HepG2 (cell line): ENCODE measurements around the gene SRD5A1. TPM values are rescaled to one million over a fixed set of nuclear protein-coding genes. Genes with fewer than 3 reads are reported as not detected.
A peak's percentile ranks its signal among the peaks of the same experiment; 100 is the strongest.

Source experiments
- DMAP1 ChIP-seq: IDR thresholded peaks from 2 replicates; pipeline ENCODE4 v1.6.1; 2016
- FOXA3 ChIP-seq: IDR thresholded peaks from 2 replicates; pipeline ENCODE4 v1.6.1; 2016; ENCODE audit warnings: missing genetic modification reagents, missing compliant biosample characterization
- FOXK2 ChIP-seq: fragments of 450-650 bp; IDR thresholded peaks from 2 replicates; pipeline ENCODE4 v1.6.1; 2016
- JUND ChIP-seq: sonication (generic); formaldehyde crosslinking; IDR thresholded peaks from 2 replicates; pipeline ENCODE4 v1.8.0; 2022; ENCODE audit warnings: mild to moderate bottlenecking, missing genetic modification reagents
- KLF6 ChIP-seq: IDR thresholded peaks from 2 replicates; pipeline ENCODE4 v1.8.0; 2016; ENCODE audit warnings: missing biosample characterization, missing genetic modification reagents
- MXI1 ChIP-seq: IDR thresholded peaks from 3 replicates; pipeline ENCODE4 v1.6.1; 2012; ENCODE audit warnings: low read depth, low read length, inconsistent platforms, borderline replicate concordance
- NFE2L1 ChIP-seq: sonication (generic); formaldehyde crosslinking; IDR thresholded peaks from 2 replicates; pipeline ENCODE4 v1.4.0; 2020; ENCODE audit warnings: missing genetic modification reagents, mild to moderate bottlenecking, borderline replicate concordance
- SCMH1 ChIP-seq: sonication (generic); formaldehyde crosslinking; IDR thresholded peaks from 2 replicates; pipeline ENCODE4 v1.9.0; 2021; ENCODE audit warnings: missing genetic modification reagents, mild to moderate bottlenecking, borderline replicate concordance
- SMAD3 ChIP-seq: sonication (generic); formaldehyde crosslinking; IDR thresholded peaks from 2 replicates; pipeline ENCODE4 v1.4.0; 2020; ENCODE audit warnings: missing genetic modification reagents
- SNAPC2 ChIP-seq: sonication (generic); formaldehyde crosslinking; IDR thresholded peaks from 2 replicates; pipeline ENCODE4 v1.8.1; 2022; ENCODE audit warnings: mild to moderate bottlenecking, missing genetic modification reagents
- SRSF4 ChIP-seq: fragments of 200-400 bp; formaldehyde crosslinking; IDR thresholded peaks from one replicate; pipeline ENCODE4 v1.6.1; 2018; ENCODE audit warnings: mild to moderate bottlenecking, low read depth, low read length, moderate library complexity; ENCODE audit not compliant: poor library complexity, severe bottlenecking
- XRCC5 ChIP-seq: fragments of 200-400 bp; formaldehyde crosslinking; optimal IDR thresholded peaks from 2 replicates; pipeline ENCODE3; 2017; ENCODE audit warnings: mild to moderate bottlenecking, low read length
- ZFY ChIP-seq: sonication (generic); formaldehyde crosslinking; IDR thresholded peaks from 2 replicates; pipeline ENCODE4 v1.4.0; 2020; ENCODE audit warnings: missing genetic modification reagents
- ZNF12 ChIP-seq: sonication (generic); formaldehyde crosslinking; IDR thresholded peaks from 2 replicates; pipeline ENCODE4 v1.5.0; 2020; ENCODE audit warnings: missing genetic modification reagents
- ZNF256 ChIP-seq: sonication (generic); formaldehyde crosslinking; conservative IDR thresholded peaks from 2 replicates; pipeline ENCODE4 v1.4.0; 2020; ENCODE audit warnings: missing genetic modification reagents
- ZNF282 ChIP-seq: fragments of 450-650 bp; IDR thresholded peaks from 2 replicates; pipeline ENCODE4 v1.6.1; 2018; ENCODE audit not compliant: partially characterized antibody
- ZNF431 ChIP-seq: sonication (generic); formaldehyde crosslinking; IDR thresholded peaks from 2 replicates; pipeline ENCODE4 v1.9.0; 2022; ENCODE audit warnings: missing genetic modification reagents, low read depth, mild to moderate bottlenecking, borderline replicate concordance
- ZNF557 ChIP-seq: sonication (generic); formaldehyde crosslinking; IDR thresholded peaks from 2 replicates; pipeline ENCODE4 v1.4.0; 2020; ENCODE audit warnings: missing genetic modification reagents
- ZNF670 ChIP-seq: sonication (generic); formaldehyde crosslinking; IDR thresholded peaks from 2 replicates; pipeline ENCODE4 v1.8.0; 2022; ENCODE audit warnings: mild to moderate bottlenecking, missing genetic modification reagents, borderline replicate concordance
- ZNF713 ChIP-seq: sonication (generic); formaldehyde crosslinking; IDR thresholded peaks from 2 replicates; pipeline ENCODE4 v1.4.0; 2020; ENCODE audit warnings: mild to moderate bottlenecking, missing genetic modification reagents
- polyA plus RNA-seq, 8 experiments: library from polyadenylated mRNA; depleted of rRNA in 3 of 8; stranded (reverse) in 7 of 8; unstranded in 1 of 8; fragments of >200 nt; fragmentation: Illumina TruSeq in 4 of 8; extraction: Trizol in 4 of 8; gene quantifications; 2 replicates each; pipeline versions ENCODE4 v1.2.1 to v1.2.3, GENCODE V29; 2011 to 2016; ENCODE audit warnings: low read depth in 4 of 8, missing spikeins in 1 of 8, mixed read lengths in 1 of 8; ENCODE audit not compliant: insufficient read depth in 1 of 8
- total RNA-seq, 5 experiments: library from RNA; depleted of rRNA; stranded (reverse); fragments of >200 nt; fragmentation: Illumina TruSeq; extraction: Trizol; gene quantifications; 2 replicates each; pipeline ENCODE4 v1.2.3, GENCODE V29; 2016; ENCODE audit warnings: low read depth in 1 of 5
- TF ChIP-seq, protein P1 (sequence below): sonication (generic); formaldehyde crosslinking; IDR thresholded peaks from 2 replicates; pipeline ENCODE4 v1.8.0; 2022; ENCODE audit warnings: mild to moderate bottlenecking, missing genetic modification reagents
- TF ChIP-seq, protein P2 (sequence below), 2 experiments: sonication (generic) in 1 of 2; formaldehyde crosslinking in 1 of 2; IDR thresholded peaks; 2 replicates each; pipeline versions ENCODE4 v1.5.1 to v1.6.1; 2011 to 2020; ENCODE audit warnings: borderline replicate concordance in 1 of 2, low read depth in 1 of 2, low read length in 1 of 2, mild to moderate bottlenecking in 1 of 2, missing genetic modification reagents in 1 of 2, moderate library complexity in 1 of 2
- TF ChIP-seq, protein P3 (sequence below): sonication (generic); formaldehyde crosslinking; IDR thresholded peaks from 2 replicates; pipeline ENCODE4 v1.5.0; 2020; ENCODE audit warnings: mild to moderate bottlenecking, missing genetic modification reagents, borderline replicate concordance
- TF ChIP-seq, protein P4 (sequence below): IDR thresholded peaks from 2 replicates; pipeline ENCODE4 v1.6.1; 2016; ENCODE audit warnings: low read depth, borderline replicate concordance

SRD5A1 gene
- total and polyA plus RNA-seq, 2 of the 13 experiments (the other 11 are each of a cell fraction or from before 2014, with no cell fraction given), result 6.1 to 9.9 TPM

DNA sequence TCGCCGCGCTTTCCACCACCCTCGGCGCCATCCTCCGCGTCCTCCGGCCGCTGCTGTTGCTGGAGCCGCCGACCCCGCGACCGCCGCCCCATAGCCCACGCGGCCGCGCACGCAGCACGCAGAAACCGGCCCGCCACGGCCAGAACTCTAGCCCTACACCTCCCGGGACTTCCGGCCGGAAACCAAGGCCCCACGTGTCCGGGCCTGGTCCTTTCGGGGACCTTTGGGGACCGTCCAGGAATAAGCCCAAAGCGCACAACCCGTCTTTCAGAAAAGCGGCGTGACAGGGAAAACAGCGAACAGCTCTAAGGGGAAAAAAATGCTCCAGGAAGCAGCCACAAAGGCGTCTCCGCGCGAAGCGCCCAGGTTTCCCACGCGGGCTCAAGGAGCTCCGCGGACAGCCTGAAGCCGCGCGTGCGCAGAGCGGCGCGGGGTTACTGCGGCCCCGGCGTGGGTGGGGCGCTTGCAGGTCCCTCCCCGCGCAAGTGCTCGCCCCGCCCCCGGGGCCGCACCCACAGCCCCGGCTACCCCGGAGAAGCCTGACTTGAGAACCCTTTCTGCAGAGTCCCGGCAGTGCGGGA, at the start of gene SRD5A1, which contains the start of gene NSUN2 (continued):
- TF ChIP-seq ZFY (CRISPR knock-in tag), result peak; percentile 94
- no peak for TF ChIP-seq FOXK2
- 0 out of 2 replicates have a peak, but pooled peaks have one; percentile 55 for TF ChIP-seq ZNF670 (CRISPR knock-in tag)
- TF ChIP-seq SMAD3 (CRISPR knock-in tag), result 0 out of 2 replicates have a peak, but pooled peaks have one; percentile 24
- peak; percentile 98 for TF ChIP-seq MXI1
- TF ChIP-seq ZNF282, result no peak
- TF ChIP-seq, protein P1, sequence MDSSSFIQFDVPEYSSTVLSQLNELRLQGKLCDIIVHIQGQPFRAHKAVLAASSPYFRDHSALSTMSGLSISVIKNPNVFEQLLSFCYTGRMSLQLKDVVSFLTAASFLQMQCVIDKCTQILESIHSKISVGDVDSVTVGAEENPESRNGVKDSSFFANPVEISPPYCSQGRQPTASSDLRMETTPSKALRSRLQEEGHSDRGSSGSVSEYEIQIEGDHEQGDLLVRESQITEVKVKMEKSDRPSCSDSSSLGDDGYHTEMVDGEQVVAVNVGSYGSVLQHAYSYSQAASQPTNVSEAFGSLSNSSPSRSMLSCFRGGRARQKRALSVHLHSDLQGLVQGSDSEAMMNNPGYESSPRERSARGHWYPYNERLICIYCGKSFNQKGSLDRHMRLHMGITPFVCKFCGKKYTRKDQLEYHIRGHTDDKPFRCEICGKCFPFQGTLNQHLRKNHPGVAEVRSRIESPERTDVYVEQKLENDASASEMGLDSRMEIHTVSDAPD (CRISPR knock-in tag), result no peak
- TF ChIP-seq SCMH1, result no peak
- TF ChIP-seq ZNF431 (CRISPR knock-in tag), result no peak
- no peak for TF ChIP-seq ZNF557
- TF ChIP-seq, protein P2, sequence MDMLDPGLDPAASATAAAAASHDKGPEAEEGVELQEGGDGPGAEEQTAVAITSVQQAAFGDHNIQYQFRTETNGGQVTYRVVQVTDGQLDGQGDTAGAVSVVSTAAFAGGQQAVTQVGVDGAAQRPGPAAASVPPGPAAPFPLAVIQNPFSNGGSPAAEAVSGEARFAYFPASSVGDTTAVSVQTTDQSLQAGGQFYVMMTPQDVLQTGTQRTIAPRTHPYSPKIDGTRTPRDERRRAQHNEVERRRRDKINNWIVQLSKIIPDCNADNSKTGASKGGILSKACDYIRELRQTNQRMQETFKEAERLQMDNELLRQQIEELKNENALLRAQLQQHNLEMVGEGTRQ (IDR thresholded peaks at IDR 0.05; ENCODE audit: low read depth, low read length), result peak; percentile 83
- TF ChIP-seq, protein P2 (CRISPR knock-in tag; IDR thresholded peaks at IDR 0.05; ENCODE audit: borderline replicate concordance), result peak; percentile 90; the same call in 1 of the 2 replicates
- no peak for TF ChIP-seq KLF6 (CRISPR knock-in tag)
- TF ChIP-seq SRSF4, result no peak
- no peak for TF ChIP-seq SNAPC2 (CRISPR knock-in tag)
- no peak for TF ChIP-seq XRCC5
- no peak for TF ChIP-seq ZNF12 (CRISPR knock-in tag)
- no peak for TF ChIP-seq FOXA3 (CRISPR knock-in tag)
- TF ChIP-seq, protein P3, sequence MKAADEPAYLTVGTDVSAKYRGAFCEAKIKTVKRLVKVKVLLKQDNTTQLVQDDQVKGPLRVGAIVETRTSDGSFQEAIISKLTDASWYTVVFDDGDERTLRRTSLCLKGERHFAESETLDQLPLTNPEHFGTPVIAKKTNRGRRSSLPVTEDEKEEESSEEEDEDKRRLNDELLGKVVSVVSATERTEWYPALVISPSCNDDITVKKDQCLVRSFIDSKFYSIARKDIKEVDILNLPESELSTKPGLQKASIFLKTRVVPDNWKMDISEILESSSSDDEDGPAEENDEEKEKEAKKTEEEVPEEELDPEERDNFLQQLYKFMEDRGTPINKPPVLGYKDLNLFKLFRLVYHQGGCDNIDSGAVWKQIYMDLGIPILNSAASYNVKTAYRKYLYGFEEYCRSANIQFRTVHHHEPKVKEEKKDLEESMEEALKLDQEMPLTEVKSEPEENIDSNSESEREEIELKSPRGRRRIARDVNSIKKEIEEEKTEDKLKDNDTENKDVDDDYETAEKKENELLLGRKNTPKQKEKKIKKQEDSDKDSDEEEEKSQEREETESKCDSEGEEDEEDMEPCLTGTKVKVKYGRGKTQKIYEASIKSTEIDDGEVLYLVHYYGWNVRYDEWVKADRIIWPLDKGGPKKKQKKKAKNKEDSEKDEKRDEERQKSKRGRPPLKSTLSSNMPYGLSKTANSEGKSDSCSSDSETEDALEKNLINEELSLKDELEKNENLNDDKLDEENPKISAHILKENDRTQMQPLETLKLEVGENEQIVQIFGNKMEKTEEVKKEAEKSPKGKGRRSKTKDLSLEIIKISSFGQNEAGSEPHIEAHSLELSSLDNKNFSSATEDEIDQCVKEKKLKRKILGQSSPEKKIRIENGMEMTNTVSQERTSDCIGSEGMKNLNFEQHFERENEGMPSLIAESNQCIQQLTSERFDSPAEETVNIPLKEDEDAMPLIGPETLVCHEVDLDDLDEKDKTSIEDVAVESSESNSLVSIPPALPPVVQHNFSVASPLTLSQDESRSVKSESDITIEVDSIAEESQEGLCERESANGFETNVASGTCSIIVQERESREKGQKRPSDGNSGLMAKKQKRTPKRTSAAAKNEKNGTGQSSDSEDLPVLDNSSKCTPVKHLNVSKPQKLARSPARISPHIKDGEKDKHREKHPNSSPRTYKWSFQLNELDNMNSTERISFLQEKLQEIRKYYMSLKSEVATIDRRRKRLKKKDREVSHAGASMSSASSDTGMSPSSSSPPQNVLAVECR (CRISPR knock-in tag), result peak; percentile 90
- no peak for TF ChIP-seq NFE2L1 (CRISPR knock-in tag)
- peak; percentile 97 for TF ChIP-seq DMAP1 (CRISPR knock-in tag)
- no peak for TF ChIP-seq JUND (CRISPR knock-in tag)
- no peak for TF ChIP-seq ZNF256 (CRISPR knock-in tag)
- TF ChIP-seq ZNF713, result no peak
- TF ChIP-seq, protein P4, sequence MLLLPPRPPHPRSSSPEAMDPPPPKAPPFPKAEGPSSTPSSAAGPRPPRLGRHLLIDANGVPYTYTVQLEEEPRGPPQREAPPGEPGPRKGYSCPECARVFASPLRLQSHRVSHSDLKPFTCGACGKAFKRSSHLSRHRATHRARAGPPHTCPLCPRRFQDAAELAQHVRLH (CRISPR knock-in tag), result no peak
